SHP77 treated with DMSO at 0.1 percent for 48 hours (cell line): ENCODE measurements around the gene ZNF816.
"Not testable (repeated sequence)": the region's sequence is repeated elsewhere in the genome, so short reads cannot be mapped to it uniquely, and the experiment has no call there.

Experiments
- DNase-seq: peaks from one replicate; lab custom pipeline; 2025; lab: John Stamatoyannopoulos, UW

Gene ZNF816

GRCh38 chr19:52962394-52963246 lies at the start of gene ZNF816:
ZNF816 (minus strand) TSS chr19:52962881; CDS start chr19:52956089, 6,792 bp downstream.
- peak; percentile 56 for DNase-seq

GRCh38 chr19:53012006-53012405 lies 49.3 kb upstream of the ZNF816 start:
- no peak for DNase-seq

- no peak for DNase-seq
Measured at GRCh38 chr19:53010494-53010893, 47.8 kb upstream of the ZNF816 start.

- DNase-seq = no peak
Measured at GRCh38 chr19:53008061-53008778, 45.5 kb upstream of the ZNF816 start.

GRCh38 chr19:53007606-53008005 lies 44.9 kb upstream of the ZNF816 start:
- DNase-seq = no peak

- DNase-seq = no peak
Measured at GRCh38 chr19:53007200-53007599, 44.5 kb upstream of the ZNF816 start.

GRCh38 chr19:53004242-53004641 lies 41.6 kb upstream of the ZNF816 start:
- DNase-seq = no peak

- no peak for DNase-seq
Measured at GRCh38 chr19:53002479-53002878, 39.8 kb upstream of the ZNF816 start.

GRCh38 chr19:52997975-52998374 lies 35.3 kb upstream of the ZNF816 start:
- DNase-seq = no peak

GRCh38 chr19:52995711-52996110 lies 33.0 kb upstream of the ZNF816 start:
- no peak for DNase-seq

- no peak for DNase-seq
Measured at GRCh38 chr19:52993342-52994178, 30.9 kb upstream of the ZNF816 start.

- DNase-seq = no peak
Measured at GRCh38 chr19:52992109-52993004, 29.7 kb upstream of the ZNF816 start.

GRCh38 chr19:52991484-52991883 lies 28.8 kb upstream of the ZNF816 start:
- DNase-seq = no peak

- no peak for DNase-seq
Measured at GRCh38 chr19:52990759-52991418, 28.2 kb upstream of the ZNF816 start.

- no peak for DNase-seq
Measured at GRCh38 chr19:52988506-52988905, 25.8 kb upstream of the ZNF816 start.

GRCh38 chr19:52987221-52987620 lies 24.5 kb upstream of the ZNF816 start:
- DNase-seq = no peak

GRCh38 chr19:52983167-52983566 lies 20.5 kb upstream of the ZNF816 start:
- DNase-seq = not testable (repeated sequence)

GRCh38 chr19:52981329-52981728 lies 18.6 kb upstream of the ZNF816 start:
- no peak for DNase-seq

GRCh38 chr19:52967772-52968171 lies 5.1 kb upstream of the ZNF816 start:
- DNase-seq = no peak

- DNase-seq = no peak
Measured at GRCh38 chr19:52963247-52963618, 552 bp upstream of the ZNF816 start.

- DNase-seq = no peak
Measured at GRCh38 chr19:52961981-52962380, 700 bp downstream of the ZNF816 start.
